ENCODE measurements around the gene TMEM106B.

TMEM106B gene

GRCh38 chr7:12228024-12228423 is 16.9 kb downstream of the TMEM106B start:
- no peak for DNase-seq (ENCODE audit: low read depth)

GRCh38 chr7:12229046-12229445 is 18.0 kb downstream of the TMEM106B start:
- peak; percentile 37 for DNase-seq (ENCODE audit: low read depth)

- no peak for DNase-seq (ENCODE audit: low read depth)
Measured at GRCh38 chr7:12231097-12231496, 20.0 kb downstream of the TMEM106B start.

GRCh38 chr7:12233175-12233574 is 22.1 kb downstream of the TMEM106B start:
- DNase-seq (ENCODE audit: low read depth) = no peak

GRCh38 chr7:12234334-12234865 is 23.3 kb downstream of the TMEM106B start:
- DNase-seq (ENCODE audit: low read depth) = no peak

- no peak for DNase-seq (ENCODE audit: low read depth)
Measured at GRCh38 chr7:12235970-12236369, 24.9 kb downstream of the TMEM106B start.

GRCh38 chr7:12237007-12237406 is 25.9 kb downstream of the TMEM106B start:
- DNase-seq (ENCODE audit: low read depth) = no peak

- DNase-seq (ENCODE audit: low read depth) = no peak
Measured at GRCh38 chr7:12239806-12240205, 28.7 kb downstream of the TMEM106B start.

- DNase-seq (ENCODE audit: low read depth) = peak; percentile 6
Measured at GRCh38 chr7:12244129-12244528, 33.0 kb downstream of the TMEM106B start.

GRCh38 chr7:12244694-12245093 is 33.6 kb downstream of the TMEM106B start:
- no peak for DNase-seq (ENCODE audit: low read depth)

- DNase-seq (ENCODE audit: low read depth) = no peak
Measured at GRCh38 chr7:12249706-12250105, 38.6 kb downstream of the TMEM106B start.

- DNase-seq (ENCODE audit: low read depth) = no peak
Measured at GRCh38 chr7:12250232-12250631, 39.1 kb downstream of the TMEM106B start.

- DNase-seq (ENCODE audit: low read depth) = no peak
Measured at GRCh38 chr7:12256090-12256489, 45.0 kb downstream of the TMEM106B start.

- peak; percentile 11 for DNase-seq (ENCODE audit: low read depth)
Measured at GRCh38 chr7:12257582-12257981, 46.5 kb downstream of the TMEM106B start.

- DNase-seq (ENCODE audit: low read depth) = no peak
Measured at GRCh38 chr7:12258074-12258473, 47.0 kb downstream of the TMEM106B start.

GRCh38 chr7:12267542-12267941 is 56.4 kb downstream of the TMEM106B start:
- DNase-seq (ENCODE audit: low read depth) = no peak

GRCh38 chr7:12269100-12269895 is 58.2 kb downstream of the TMEM106B start:
- no peak for DNase-seq (ENCODE audit: low read depth)

GRCh38 chr7:12281038-12281437 is 69.9 kb downstream of the TMEM106B start:
- DNase-seq (ENCODE audit: low read depth) = peak; percentile 27

- DNase-seq (ENCODE audit: low read depth) = peak; percentile 18
Measured at GRCh38 chr7:12287901-12288300, 76.8 kb downstream of the TMEM106B start.

- DNase-seq (ENCODE audit: low read depth) = no peak
Measured at GRCh38 chr7:12289996-12290395, 78.9 kb downstream of the TMEM106B start.

- no peak for DNase-seq (ENCODE audit: low read depth)
Measured at GRCh38 chr7:12290761-12291160, 79.7 kb downstream of the TMEM106B start.

- DNase-seq (ENCODE audit: low read depth) = no peak
Measured at GRCh38 chr7:12291870-12292269, 80.8 kb downstream of the TMEM106B start.
